Coronary artery (tissue), 2 donors: ENCODE data around the gene SLC25A30.
A peak's percentile ranks its signal among the peaks of the same experiment; 100 is the strongest.
"Not testable (repeated sequence)": the region's sequence is repeated elsewhere in the genome, so short reads cannot be mapped to it uniquely, and the experiment has no call there.

Experiments used
- DNase-seq: peaks from one replicate; pipeline ENCODE4 v3.0.0-alpha.2; 2017; ENCODE audit warnings: low spot score
- H3K27ac ChIP-seq, 2 donors: fragments of 200-600 bp; sonication (generic); one replicate each; pipeline ENCODE4 v1.5.1; 2016 to 2019
- H3K4me3 ChIP-seq: fragments of 200-600 bp; sonication (generic); 2 replicates; pipeline ENCODE4 v1.5.1; 2016; ENCODE audit warnings: mild to moderate bottlenecking, moderate library complexity
- CTCF ChIP-seq: fragments of 200-600 bp; sonication (generic); IDR thresholded peaks from one replicate; pipeline ENCODE4 v1.5.1; 2019; ENCODE audit warnings: antibody characterized with exemption

Gene SLC25A30

DNA sequence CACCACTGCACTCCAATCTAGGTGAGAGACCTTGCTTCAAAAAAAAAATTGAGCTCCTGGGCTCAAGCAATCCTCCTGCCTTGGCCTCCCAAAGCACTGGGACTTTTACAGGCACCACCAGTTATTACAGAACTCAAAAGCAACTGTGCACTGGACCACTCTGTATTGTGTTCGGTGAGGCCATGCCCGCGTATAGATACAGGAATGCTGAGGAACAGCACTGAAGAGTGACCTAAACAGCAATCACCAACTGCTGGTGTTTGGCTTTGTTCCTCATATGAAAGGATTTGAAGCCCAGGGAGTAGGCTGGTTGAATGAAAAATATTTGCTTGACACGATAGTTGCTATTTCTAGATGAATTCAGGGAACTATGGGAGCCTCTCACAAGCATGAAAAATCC is 29.5 kb downstream of the SLC25A30 start:
- no peak for TF ChIP-seq CTCF
- Histone ChIP-seq H3K27ac (no peak overlapping the region), H3K4me3 (no peak overlapping the region)
- no peak for DNase-seq

GRCh38 chr13:45386892-45387575 is 31.1 kb downstream of the SLC25A30 start:
- not testable (repeated sequence) for H3K4me3 ChIP-seq, H3K27ac ChIP-seq
- peak; percentile 38 for DNase-seq

DNA sequence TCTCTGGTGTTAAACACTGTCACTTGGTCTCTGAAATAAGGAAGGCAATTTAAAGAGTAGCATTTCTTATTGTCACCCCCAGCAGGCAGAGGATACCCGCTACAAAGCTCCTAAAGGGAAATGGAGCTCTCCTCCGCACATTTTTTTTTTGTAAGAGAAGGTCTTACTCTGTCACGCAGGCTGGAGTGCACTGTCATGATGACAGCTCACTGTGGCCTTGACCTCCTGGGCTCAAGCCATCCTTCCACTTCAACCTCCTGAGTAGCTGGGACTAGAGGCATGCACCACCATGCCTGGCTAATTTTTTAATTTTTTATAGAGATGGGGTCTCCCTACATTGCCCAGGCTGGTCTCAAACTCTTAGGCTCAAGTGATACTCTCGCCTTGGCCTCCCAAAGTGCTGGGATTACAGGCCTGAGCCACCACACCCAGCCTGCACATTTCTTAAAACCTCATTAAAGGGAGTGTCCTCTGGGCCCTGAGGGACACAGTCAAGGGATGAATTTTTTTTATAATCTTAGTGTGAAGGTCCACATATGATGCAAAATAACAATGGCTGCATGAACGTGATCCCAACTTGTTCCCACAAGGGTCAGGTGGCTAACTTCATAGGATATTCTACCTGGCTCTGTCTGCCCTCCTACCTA is 32.1 kb downstream of the SLC25A30 start:
- DNase-seq, result peak; percentile 9
- no peak for TF ChIP-seq CTCF
- no peak overlapping the region for H3K4me3 ChIP-seq
- H3K27ac ChIP-seq, result no peak overlapping the region

DNA sequence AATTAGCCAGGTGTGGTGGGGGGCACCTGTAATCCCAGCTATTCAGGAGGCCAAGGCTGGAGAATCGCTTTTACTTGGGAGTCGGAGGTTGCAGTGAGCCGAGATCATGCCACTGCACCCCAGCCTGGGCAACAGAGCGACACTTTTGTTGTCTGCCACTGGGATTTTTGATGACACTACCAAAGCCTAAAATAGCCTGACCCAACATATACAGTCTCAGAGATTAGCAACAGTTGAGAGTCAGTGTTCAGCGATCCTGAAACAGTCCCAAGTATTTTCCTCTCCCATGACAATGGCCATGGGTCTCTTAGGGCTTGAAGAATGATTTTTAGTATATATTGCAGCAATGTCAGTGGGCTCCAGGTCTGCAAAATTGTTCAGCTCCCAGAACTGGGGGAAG is 32.9 kb downstream of the SLC25A30 start:
- no peak for TF ChIP-seq CTCF
- H3K27ac ChIP-seq, result no peak overlapping the region
- no peak for DNase-seq

GRCh38 chr13:45384474-45385174 is 33.5 kb downstream of the SLC25A30 start:
- TF ChIP-seq CTCF, result no peak
- no peak overlapping the region for H3K27ac ChIP-seq

More for the DNA sequence above, 32.9 kb downstream of the SLC25A30 start:
- H3K4me3 ChIP-seq, result no peak overlapping the region

GRCh38 chr13:45382739-45383138 is 35.4 kb downstream of the SLC25A30 start:
- H3K27ac ChIP-seq, H3K4me3 ChIP-seq, DNase-seq: not testable (repeated sequence)

More at GRCh38 chr13:45384474-45385174, 33.5 kb downstream of the SLC25A30 start:
- H3K4me3 ChIP-seq, result no peak overlapping the region
- no peak for DNase-seq

- DNase-seq, result peak; percentile 50
- Histone ChIP-seq H3K4me3 (no peak overlapping the region), H3K27ac (no peak overlapping the region)
- TF ChIP-seq CTCF, result no peak
Measured at GRCh38 chr13:45381196-45381595, 37.0 kb downstream of the SLC25A30 start.

GRCh38 chr13:45380708-45381107 is 37.5 kb downstream of the SLC25A30 start:
- H3K27ac ChIP-seq, H3K4me3 ChIP-seq, DNase-seq: not testable (repeated sequence)

GRCh38 chr13:45379516-45379915 is 38.7 kb downstream of the SLC25A30 start:
- peak; percentile 12 for DNase-seq
- H3K27ac ChIP-seq, H3K4me3 ChIP-seq: not testable (repeated sequence)

DNA sequence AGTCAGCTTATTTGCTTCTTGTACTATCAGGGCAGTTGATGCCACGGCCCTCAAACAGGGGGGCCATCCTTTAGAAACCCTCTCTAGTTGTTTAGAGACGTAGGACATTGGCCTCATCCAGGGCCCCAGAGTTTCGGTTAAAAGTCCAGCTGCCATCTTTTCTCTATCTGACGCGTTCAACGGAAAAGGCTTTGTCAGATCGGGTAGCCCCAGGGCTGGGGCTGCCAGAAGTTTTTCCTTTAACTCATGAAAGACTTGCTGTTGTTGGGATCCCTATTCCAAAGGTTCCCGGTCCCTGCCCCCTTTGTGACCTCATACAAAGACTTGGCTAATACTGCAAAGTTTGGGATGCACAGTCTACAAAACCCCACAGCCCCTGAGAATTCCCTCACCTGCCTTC is 39.4 kb downstream of the SLC25A30 start:
- not testable (repeated sequence) for H3K27ac ChIP-seq, H3K4me3 ChIP-seq, DNase-seq

- not testable (repeated sequence) for DNase-seq, H3K4me3 ChIP-seq, H3K27ac ChIP-seq
Measured at GRCh38 chr13:45377314-45377713, 40.9 kb downstream of the SLC25A30 start.

- H3K4me3 ChIP-seq, H3K27ac ChIP-seq, DNase-seq: not testable (repeated sequence)
Measured at GRCh38 chr13:45376651-45377050, 41.5 kb downstream of the SLC25A30 start.
